RWPE2 (cell line): ENCODE results near the gene GRK2.

Source experiments
- ATAC-seq: fragments of 200-7000 bp; cut with Tn5 transposase; 3 replicates; pipeline ENCODE4 v1.9.1; 2021; ENCODE audit warnings: low read depth
- DNase-seq: peaks from one replicate; pipeline ENCODE4 v3.0.0-alpha.2; 2020; ENCODE audit warnings: low spot score
- H3K27ac ChIP-seq: fragments of 450-650 bp; 2 replicates; pipeline ENCODE4 v1.5.1; 2017; ENCODE audit warnings: mild to moderate bottlenecking; ENCODE audit not compliant: poor library complexity, severe bottlenecking
- H3K27me3 ChIP-seq: fragments of 250-450 bp; sonication (Bioruptor Pico); 2 replicates; pipeline ENCODE4 v1.5.1; 2021; ENCODE audit warnings: mild to moderate bottlenecking, moderate library complexity; ENCODE audit not compliant: insufficient read depth, poor library complexity, severe bottlenecking
- H3K36me3 ChIP-seq: fragments of 250-450 bp; sonication (Bioruptor Pico); 2 replicates; pipeline ENCODE4 v1.5.1; 2020; ENCODE audit warnings: low read depth, mild to moderate bottlenecking, moderate library complexity
- H3K4me1 ChIP-seq: fragments of 250-450 bp; sonication (Bioruptor Pico); 2 replicates; pipeline ENCODE4 v1.5.1; 2021; ENCODE audit warnings: mild to moderate bottlenecking, moderate library complexity; ENCODE audit not compliant: insufficient read depth, poor library complexity, severe bottlenecking
- H3K4me3 ChIP-seq: fragments of 250-450 bp; sonication (Bioruptor Pico); 2 replicates; pipeline ENCODE4 v1.5.1; 2021; ENCODE audit warnings: mild to moderate bottlenecking, moderate library complexity; ENCODE audit not compliant: severe bottlenecking
- H3K9me3 ChIP-seq: fragments of 250-450 bp; sonication (Bioruptor Pico); 2 replicates; pipeline ENCODE4 v1.5.1; 2021; ENCODE audit warnings: mild to moderate bottlenecking, moderate library complexity; ENCODE audit not compliant: severe bottlenecking
- CTCF ChIP-seq: fragments of 450-650 bp; IDR thresholded peaks from one replicate; pipeline ENCODE4 v1.5.1; 2017; ENCODE audit warnings: mild to moderate bottlenecking, moderate library complexity; ENCODE audit not compliant: poor library complexity, severe bottlenecking

Gene GRK2

GRCh38 chr11:67332081-67332691 lies 65.9 kb downstream of the GRK2 start:
- H3K36me3 ChIP-seq: no peaks in the 10 kb centered on the region
- no peaks in the 10 kb centered on the region for H3K27me3 ChIP-seq
- no peak overlapping the region for H3K4me3 ChIP-seq
- no peak overlapping the region for H3K27ac ChIP-seq
- H3K9me3 ChIP-seq: no peaks in the 10 kb centered on the region
- no peak for TF ChIP-seq CTCF
- no peaks in the 10 kb centered on the region for H3K4me1 ChIP-seq
- DNase-seq: no peak
- no peak for ATAC-seq
